Endodermal cell (in vitro differentiated cells): ENCODE data around the gene CORO2A. TPM values are rescaled to one million over a fixed set of nuclear protein-coding genes. Genes with fewer than 3 reads are reported as not detected.
A peak's percentile ranks its signal among the peaks of the same experiment; 100 is the strongest.

Source experiments
- DNase-seq: peaks from one replicate; pipeline ENCODE4 v3.0.0-alpha.2; 2017
- H3K27ac ChIP-seq: 2 replicates; pipeline ENCODE4 v1.5.1; 2013; ENCODE audit warnings: mild to moderate bottlenecking, low read depth, low read length, moderate library complexity
- H3K27me3 ChIP-seq: 2 replicates; pipeline ENCODE4 v1.6.1; 2013; ENCODE audit warnings: mild to moderate bottlenecking, low read length, moderate library complexity; ENCODE audit not compliant: insufficient read depth, control insufficient read depth, poor library complexity, severe bottlenecking
- H3K36me3 ChIP-seq: 2 replicates; pipeline ENCODE4 v1.7.0; 2013; ENCODE audit warnings: mild to moderate bottlenecking, low read length, moderate library complexity; ENCODE audit not compliant: control insufficient read depth, insufficient read depth
- H3K4me1 ChIP-seq: one replicate; pipeline ENCODE4 v1.7.0; 2013; ENCODE audit warnings: low read length; ENCODE audit not compliant: control insufficient read depth, insufficient read depth
- H3K4me3 ChIP-seq: 2 replicates; pipeline ENCODE4 v1.5.1; 2013; ENCODE audit warnings: mild to moderate bottlenecking, low read length, moderate library complexity
- H3K9ac ChIP-seq: 2 replicates; pipeline ENCODE4 v1.6.1; 2013; ENCODE audit warnings: mild to moderate bottlenecking, low read length, moderate library complexity; ENCODE audit not compliant: poor library complexity, severe bottlenecking; ENCODE audit errors: extremely low read depth
- H3K9me3 ChIP-seq: 2 replicates; pipeline ENCODE4 v1.6.1; 2013; ENCODE audit warnings: mild to moderate bottlenecking, low read length, moderate library complexity; ENCODE audit not compliant: control insufficient read depth
- H3K27ac Mint-ChIP-seq: 2 replicates; pipeline ENCODE4 v1.8.0; 2020; ENCODE audit warnings: mixed read lengths
- H3K27me3 Mint-ChIP-seq: 2 replicates; pipeline ENCODE4 v1.8.0; 2021; ENCODE audit warnings: mild to moderate bottlenecking, mixed read lengths; ENCODE audit not compliant: insufficient read depth
- H3K36me3 Mint-ChIP-seq: 2 replicates; pipeline ENCODE4 v1.8.0; 2020; ENCODE audit warnings: low read depth, mixed read lengths
- H3K4me1 Mint-ChIP-seq: 2 replicates; pipeline ENCODE4 v1.8.0; 2020; ENCODE audit warnings: mixed read lengths
- H3K4me3 Mint-ChIP-seq: 2 replicates; pipeline ENCODE4 v1.8.0; 2020; ENCODE audit warnings: mild to moderate bottlenecking, moderate library complexity, mixed read lengths
- H3K9me3 Mint-ChIP-seq: 2 replicates; pipeline ENCODE4 v1.8.0; 2020; ENCODE audit warnings: mild to moderate bottlenecking, mixed read lengths
- CTCF ChIP-seq: fragments of 200-600 bp; sonication (generic); conservative IDR thresholded peaks from 2 replicates; pipeline ENCODE4 v1.5.0; 2021; ENCODE audit warnings: antibody characterized with exemption, mild to moderate bottlenecking
- WGBS, 2 experiments: methylation state at CpG; one replicate each; pipeline versions ENCODE4 v1.1.5 to v1.1.7; 2013; ENCODE audit warnings: missing lambda C conversion rate in 2 of 2, mixed read lengths in 1 of 2; ENCODE audit not compliant: insufficient coverage in 1 of 2, insufficient read length in 1 of 2; 5-methylcytosine and 5-hydroxymethylcytosine counted together
- total RNA-seq, 2 donors: library from RNA; stranded (reverse); fragmentation: NEBNext Ultra II Directional in 1 of 2; extraction: Animal tissue kit (Norgen Biotek cat#: 25700) in 1 of 2; gene quantifications; 2 replicates in 1 of 2; 3 replicates in 1 of 2; pipeline ENCODE4 v1.2.1, GENCODE V29; 2021

Gene CORO2A
- total RNA-seq, 2 donors from 2014 or later, result 21.0 to 22.8 TPM

- Histone ChIP-seq H3K4me1 (no peaks in the 10 kb centered on the region), H3K27ac (no peak overlapping the region), H3K27me3 (no peaks in the 10 kb centered on the region), H3K4me3 (no peak overlapping the region), H3K9ac (no peak overlapping the region), H3K36me3 (peaks cover 17% of the 10 kb centered on the region), H3K9me3 (no peaks in the 10 kb centered on the region)
- no peak overlapping the region for H3K4me3 Mint-ChIP-seq
- WGBS, 2 experiments, result 90 to 100% methylated on average over 4 of the region's 4 CpGs
- no peaks in the 10 kb centered on the region for H3K9me3 Mint-ChIP-seq
- H3K4me1 Mint-ChIP-seq, result no peaks in the 10 kb centered on the region
- TF ChIP-seq CTCF, result no peak
- DNase-seq, result no peak
- H3K27ac Mint-ChIP-seq, result peak overlapping the region; percentile 76
- H3K36me3 Mint-ChIP-seq, result peaks cover 49% of the 10 kb centered on the region
- no peaks in the 10 kb centered on the region for H3K27me3 Mint-ChIP-seq
Measured at GRCh38 chr9:98226957-98227356, 34.5 kb upstream of the CORO2A start.

DNA sequence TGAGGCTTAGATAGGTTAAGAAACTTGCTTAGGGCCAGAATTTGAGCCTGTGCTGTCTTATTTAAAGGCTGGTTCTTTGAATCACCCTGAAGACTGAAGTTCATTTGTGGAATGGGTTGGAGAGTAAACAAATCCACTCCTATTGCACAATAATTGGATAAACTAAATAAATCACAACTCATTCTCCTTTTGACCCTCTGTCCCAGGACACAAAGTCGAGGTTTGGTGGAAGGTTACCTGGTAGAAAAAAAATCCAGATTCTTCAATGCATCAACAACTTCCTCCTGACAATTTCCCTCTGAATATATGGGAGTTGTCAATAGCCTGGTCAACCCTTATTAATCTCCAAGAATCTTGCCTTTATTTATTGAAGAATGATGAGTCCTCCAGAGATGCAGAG is 34.1 kb upstream of the CORO2A start:
- no peak for DNase-seq
- H3K4me3 ChIP-seq, result no peak overlapping the region
- no peak overlapping the region for H3K9ac ChIP-seq
- no peaks in the 10 kb centered on the region for H3K9me3 ChIP-seq
- H3K27ac ChIP-seq, result no peak overlapping the region
- Mint-ChIP-seq H3K27ac (peak overlapping the region; percentile 76), H3K4me1 (no peaks in the 10 kb centered on the region), H3K36me3 (peaks cover 49% of the 10 kb centered on the region), H3K4me3 (no peak overlapping the region), H3K27me3 (no peaks in the 10 kb centered on the region), H3K9me3 (no peaks in the 10 kb centered on the region)
- 75% methylated on average over 1 of the region's 1 CpG; no CpG with 5 or more reads in 1 of the 2 experiments for WGBS, 2 experiments
- no peaks in the 10 kb centered on the region for H3K4me1 ChIP-seq
- peaks cover 19% of the 10 kb centered on the region for H3K36me3 ChIP-seq
- no peaks in the 10 kb centered on the region for H3K27me3 ChIP-seq
- no peak for TF ChIP-seq CTCF

DNA sequence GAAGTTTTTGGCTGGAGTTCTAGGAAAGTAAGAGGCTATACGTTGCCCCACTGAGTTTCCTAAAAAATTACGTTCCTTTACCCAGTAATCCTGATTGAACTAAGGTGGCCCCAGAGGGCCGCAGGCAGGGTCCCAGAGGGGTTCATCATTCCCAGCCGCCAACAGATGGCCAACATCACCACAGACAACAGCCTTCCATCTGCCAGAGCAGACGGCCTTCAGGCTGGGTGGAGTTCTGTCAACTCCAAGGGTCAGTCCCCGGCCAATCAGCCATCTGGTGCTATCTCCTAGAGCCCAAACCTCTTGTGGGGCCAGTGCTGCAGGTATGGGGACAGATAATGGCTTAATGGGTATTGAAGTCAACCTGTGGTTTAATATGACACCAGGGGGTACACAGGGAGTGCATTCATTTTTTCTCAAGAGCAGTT is 32.6 kb upstream of the CORO2A start:
- no peak for TF ChIP-seq CTCF
- peaks cover 19% of the 10 kb centered on the region for H3K36me3 ChIP-seq
- DNase-seq, result no peak
- no peaks in the 10 kb centered on the region for H3K9me3 Mint-ChIP-seq
- peaks cover 48% of the 10 kb centered on the region for H3K36me3 Mint-ChIP-seq
- WGBS, 2 experiments, result 95 to 97% methylated on average over 4 to 6 of the region's 6 CpGs
- H3K9ac ChIP-seq, result no peak overlapping the region
- no peak overlapping the region for H3K27ac Mint-ChIP-seq
- H3K4me1 ChIP-seq, result no peaks in the 10 kb centered on the region
- H3K27ac ChIP-seq, result no peak overlapping the region
- no peaks in the 10 kb centered on the region for H3K27me3 Mint-ChIP-seq
- no peak overlapping the region for H3K4me3 Mint-ChIP-seq
- no peaks in the 10 kb centered on the region for H3K9me3 ChIP-seq
- no peaks in the 10 kb centered on the region for H3K4me1 Mint-ChIP-seq
- H3K27me3 ChIP-seq, result no peaks in the 10 kb centered on the region
- H3K4me3 ChIP-seq, result no peak overlapping the region
